Endothelial cell of umbilical vein (primary cell): ENCODE data around the gene CSN1S1. TPM values are rescaled to one million over a fixed set of nuclear protein-coding genes. Genes with fewer than 3 reads are reported as not detected.

Source experiments
- BruUV-seq: library from RNA; stranded (reverse); fragments of 400-500 nt; replicated peaks from 2 replicates; lab custom pipeline; 2021; lab: Mats Ljungman, UMichigan
- CTCF ChIA-PET: fragments of 300-600, 350-600 bp; sonication (Branson Sonifier 250); formaldehyde crosslinking; loops from one replicate; lab custom pipeline; 2021; ENCODE audit warnings: antibody characterized with exemption, inconsistent platforms; lab: Charles Lee
- POLR2A ChIA-PET: fragments of 300-600, 350-600 bp; sonication (Branson Sonifier 250); formaldehyde crosslinking; loops from one replicate; lab custom pipeline; 2021; ENCODE audit warnings: antibody characterized with exemption, inconsistent platforms; lab: Charles Lee
- DNase-seq: peaks from one replicate; pipeline ENCODE4 v3.0.0-alpha.2; 2011; ENCODE audit warnings: low read depth, low spot score
- FAIRE-seq: peaks from 2 replicates; lab custom pipeline; 2011; peaks lifted over from hg19 to GRCh38; lab: Jason Lieb, UNC
- H2AFZ ChIP-seq: 2 replicates; pipeline ENCODE4 v1.6.0; 2012; ENCODE audit warnings: low read depth, low read length, control low read depth, inconsistent platforms
- H3K27ac ChIP-seq: 2 replicates; pipeline ENCODE4 v1.5.1; 2011; ENCODE audit warnings: low read depth, mild to moderate bottlenecking, control low read depth, low read length, moderate library complexity; ENCODE audit not compliant: insufficient read depth
- H3K27me3 ChIP-seq, 2 experiments: 2 replicates each; pipeline versions ENCODE4 v1.6.0 to v1.6.1; 2011; ENCODE audit warnings: low read length in 2 of 2, mixed read lengths in 1 of 2; ENCODE audit not compliant: control insufficient read depth in 2 of 2, insufficient read depth in 2 of 2
- H3K36me3 ChIP-seq, 2 experiments: 2 replicates in 1 of 2; 3 replicates in 1 of 2; pipeline ENCODE4 v1.5.1; 2011; ENCODE audit warnings: low read length in 2 of 2, mild to moderate bottlenecking in 1 of 2, moderate library complexity in 1 of 2; ENCODE audit not compliant: control insufficient read depth in 2 of 2, insufficient read depth in 2 of 2; ENCODE audit errors: extremely low read depth in 1 of 2
- H3K4me1 ChIP-seq: 3 replicates; pipeline ENCODE4 v1.5.1; 2011; ENCODE audit warnings: mild to moderate bottlenecking, low read length; ENCODE audit not compliant: control insufficient read depth, insufficient read depth; ENCODE audit errors: extremely low read depth
- H3K4me2 ChIP-seq: 2 replicates; pipeline ENCODE4 v1.6.1; 2011; ENCODE audit warnings: low read length, control low read depth, mixed read lengths; ENCODE audit not compliant: insufficient read depth
- H3K4me3 ChIP-seq, 3 experiments: fragments of 200-600 bp in 1 of 3; sonication (generic), shearing (Covaris generic) in 1 of 3; replicated peaks in 1 of 3; 2 replicates each; pipeline ENCODE4 v1.5.1; 2011 to 2016; ENCODE audit warnings: control low read depth in 3 of 3, low read length in 3 of 3, mild to moderate bottlenecking in 2 of 3, inconsistent platforms in 1 of 3, low read depth in 1 of 3, moderate library complexity in 1 of 3; ENCODE audit not compliant: insufficient read depth in 1 of 3
- H3K79me2 ChIP-seq: 2 replicates; pipeline ENCODE4 v1.6.0; 2012; ENCODE audit warnings: low read length, inconsistent platforms; ENCODE audit not compliant: control insufficient read depth, insufficient read depth
- H3K9ac ChIP-seq: replicated peaks from 2 replicates; pipeline ENCODE3; 2011; ENCODE audit warnings: low read length, control low read depth; ENCODE audit not compliant: insufficient read depth; ENCODE audit errors: extremely low read depth
- H3K9me1 ChIP-seq: replicated peaks from 3 replicates; pipeline ENCODE4 v1.6.0; 2011; ENCODE audit warnings: mild to moderate bottlenecking, low read length; ENCODE audit not compliant: control insufficient read depth, insufficient read depth; ENCODE audit errors: extremely low read depth
- H3K9me3 ChIP-seq: replicated peaks from 2 replicates; pipeline ENCODE4 v1.5.1; 2012; ENCODE audit warnings: low read length, inconsistent platforms; ENCODE audit not compliant: control insufficient read depth, insufficient read depth
- H4K20me1 ChIP-seq: replicated peaks from 2 replicates; pipeline ENCODE3; 2011; ENCODE audit warnings: mild to moderate bottlenecking, low read length; ENCODE audit not compliant: control insufficient read depth, insufficient read depth; ENCODE audit errors: extremely low read depth
- CTCF ChIP-seq, 2 donors: IDR thresholded peaks; 1 replicate in 1 of 2; 2 replicates in 1 of 2; pipeline ENCODE4 v1.5.1; 2011; ENCODE audit warnings: low read length in 2 of 2, mild to moderate bottlenecking in 2 of 2, moderate library complexity in 2 of 2, control low read depth in 1 of 2, inconsistent platforms in 1 of 2, low read depth in 1 of 2; ENCODE audit not compliant: insufficient read depth in 1 of 2; ENCODE audit errors: extremely low read depth in 1 of 2
- EZH2 ChIP-seq: IDR thresholded peaks from 2 replicates; pipeline ENCODE4 v1.6.1; 2012; ENCODE audit warnings: borderline replicate concordance, low read depth, mild to moderate bottlenecking, moderate library complexity, low read length, inconsistent platforms; ENCODE audit not compliant: severe bottlenecking
- FOS ChIP-seq: IDR thresholded peaks from 2 replicates; pipeline ENCODE4 v1.6.1; 2011; ENCODE audit warnings: mild to moderate bottlenecking, low read length, moderate library complexity, borderline replicate concordance; ENCODE audit not compliant: insufficient read depth
- GATA2 ChIP-seq: IDR thresholded peaks from 2 replicates; pipeline ENCODE4 v1.7.0; 2011; ENCODE audit warnings: low read depth, mild to moderate bottlenecking, moderate library complexity, mixed read lengths, low read length; ENCODE audit not compliant: insufficient read length, insufficient read depth
- JUN ChIP-seq: IDR thresholded peaks from 2 replicates; pipeline ENCODE4 v1.6.1; 2011; ENCODE audit warnings: borderline replicate concordance, low read depth; ENCODE audit not compliant: insufficient read length, insufficient read depth
- MAX ChIP-seq: IDR thresholded peaks from 2 replicates; pipeline ENCODE4 v1.6.1; 2011; ENCODE audit not compliant: insufficient read depth, insufficient read length
- MYC ChIP-seq: IDR thresholded peaks from one replicate; pipeline ENCODE4 v1.6.1; 2011; ENCODE audit warnings: mild to moderate bottlenecking, low read depth, low read length
- POLR2A ChIP-seq: IDR thresholded peaks from 2 replicates; pipeline ENCODE4 v1.6.1; 2012; ENCODE audit warnings: low read depth, mild to moderate bottlenecking, control low read depth, low read length
- POLR2AphosphoS5 ChIP-seq: IDR thresholded peaks from 2 replicates; pipeline ENCODE4 v1.6.1; 2012; ENCODE audit warnings: low read depth, mild to moderate bottlenecking, control low read depth, low read length, moderate library complexity; ENCODE audit not compliant: insufficient read depth
- dilution Hi-C: fragments of 300-500 bp; cut with MboI; formaldehyde crosslinking; loops from one replicate; pipeline ENCODE4 v1.15.0; 2019; ENCODE audit warnings: low sequenced_read_pairs; ENCODE audit not compliant: extremely low pct_ligation_motif_present
- intact Hi-C: fragments of 100-400 bp; cut with micrococcal nuclease; formaldehyde crosslinking; loops from one replicate; pipeline ENCODE4 v1.10.0; 2022
- polyA plus RNA-seq, 4 experiments: library from polyadenylated mRNA; depleted of rRNA in 3 of 4; stranded (reverse) in 3 of 4; unstranded in 1 of 4; fragments of >200 nt; gene quantifications; 2 replicates each; pipeline versions ENCODE4 v1.2.1 to v1.2.3, GENCODE V29; 2011 to 2012; ENCODE audit warnings: missing spikeins in 1 of 4
- total RNA-seq: library from RNA; stranded (reverse); gene quantifications from 2 replicates; pipeline ENCODE4 v1.2.3, GENCODE V29; 2021

Gene CSN1S1
- total and polyA plus RNA-seq, 2 donors (not counting 3 experiments of a cell fraction or from before 2014, with no cell fraction given), result not detected

- FAIRE-seq, result no peak
Measured at GRCh38 chr4:69888336-69888735, 42.5 kb upstream of the CSN1S1 start.

More at GRCh38 chr4:69888336-69888735, 42.5 kb upstream of the CSN1S1 start:
- Histone ChIP-seq H3K4me1 (no peaks in the 10 kb centered on the region), H3K9ac (no peak overlapping the region), H3K9me1 (no peaks in the 10 kb centered on the region), H3K36me3 (no peaks in the 10 kb centered on the region), H3K9me3 (peaks cover under 1% of the 10 kb centered on the region), H3K4me2 (no peak overlapping the region), H3K79me2 (no peaks in the 10 kb centered on the region), H2AFZ (peak overlapping the region; percentile 26), H4K20me1 (no peaks in the 10 kb centered on the region), H3K4me3 (no peak overlapping the region), H3K27me3 (no peaks in the 10 kb centered on the region), H3K27ac (no peak overlapping the region)
- no TSS peak for BruUV-seq
- CTCF ChIA-PET, result no interaction called here
- DNase-seq, result no peak
- POLR2A ChIA-PET, result no interaction called here
- intact Hi-C loops (no loop called here), dilution Hi-C loops (no loop called here)
- no peak for TF ChIP-seq MYC
- TF ChIP-seq MAX, result no peak
- no peak for TF ChIP-seq POLR2A
- no peak for TF ChIP-seq POLR2AphosphoS5
- no peak for TF ChIP-seq EZH2
- no peak for TF ChIP-seq JUN
- no peak for TF ChIP-seq CTCF (IDR thresholded peaks at IDR 0.05; ENCODE audit: extremely low read depth in 1 of 2, insufficient read depth in 1 of 2, low read depth in 1 of 2, low read length in 2 of 2)
- TF ChIP-seq FOS, result no peak
- no peak for TF ChIP-seq GATA2
